D341Med (cell line): ENCODE measurements around the gene ARHGAP18.

Experiments
- DNase-seq: peaks from one replicate; pipeline ENCODE4 v3.0.0; 2012; ENCODE audit warnings: low spot score

Gene ARHGAP18

GRCh38 chr6:129719692-129720091 lies 9.7 kb upstream of the ARHGAP18 start:
- no peak for DNase-seq

GRCh38 chr6:129717277-129717676 lies 7.3 kb upstream of the ARHGAP18 start:
- DNase-seq, result no peak

GRCh38 chr6:129713806-129714333 lies 3.9 kb upstream of the ARHGAP18 start:
- DNase-seq, result no peak

GRCh38 chr6:129711271-129711631 lies 1.3 kb upstream of the ARHGAP18 start:
- no peak for DNase-seq

GRCh38 chr6:129710450-129711270 lies 683 bp upstream of the ARHGAP18 start:
- no peak for DNase-seq

GRCh38 chr6:129709196-129709768 lies 695 bp downstream of the ARHGAP18 start:
- DNase-seq, result no peak

- no peak for DNase-seq
These were observed 1.3 kb downstream of the ARHGAP18 start for GRCh38 chr6:129708496-129709195.

- no peak for DNase-seq
These were observed 2.0 kb downstream of the ARHGAP18 start for GRCh38 chr6:129707882-129708495.

- DNase-seq, result no peak
These were observed 2.9 kb downstream of the ARHGAP18 start for GRCh38 chr6:129707028-129707427.

- DNase-seq, result no peak
These were observed 4.8 kb downstream of the ARHGAP18 start for GRCh38 chr6:129705212-129705611.

GRCh38 chr6:129704708-129705107 lies 5.3 kb downstream of the ARHGAP18 start:
- DNase-seq, result no peak

GRCh38 chr6:129701721-129702455 lies 8.1 kb downstream of the ARHGAP18 start:
- DNase-seq, result no peak

GRCh38 chr6:129700666-129701065 lies 9.3 kb downstream of the ARHGAP18 start:
- no peak for DNase-seq

- no peak for DNase-seq
These were observed 10.3 kb downstream of the ARHGAP18 start for GRCh38 chr6:129699659-129700058.

GRCh38 chr6:129698430-129698829 lies 11.5 kb downstream of the ARHGAP18 start:
- no peak for DNase-seq

GRCh38 chr6:129697788-129698187 lies 12.2 kb downstream of the ARHGAP18 start:
- no peak for DNase-seq

GRCh38 chr6:129696843-129697242 lies 13.1 kb downstream of the ARHGAP18 start:
- DNase-seq, result no peak

GRCh38 chr6:129696028-129696418 lies 14.0 kb downstream of the ARHGAP18 start:
- DNase-seq, result no peak

- no peak for DNase-seq
These were observed 14.5 kb downstream of the ARHGAP18 start for GRCh38 chr6:129695373-129696027.

GRCh38 chr6:129694036-129694435 lies 15.9 kb downstream of the ARHGAP18 start:
- no peak for DNase-seq

GRCh38 chr6:129692467-129692866 lies 17.5 kb downstream of the ARHGAP18 start:
- no peak for DNase-seq
